Memory B cell (primary cell): Measurements from ENCODE around the gene EXOC2.

Experiments used
- ATAC-seq: fragments of 150-1000 bp; cut with Tn5 transposase; 2 replicates; pipeline ENCODE4 v1.10.0; 2021; ENCODE audit warnings: low read depth, mild to moderate bottlenecking, moderate library complexity
- DNase-seq, 2 donors: peaks; one replicate each; pipeline ENCODE4 v3.0.0; 2022; ENCODE audit warnings: low spot score in 2 of 2
- H3K27ac Mint-ChIP-seq: one replicate; pipeline ENCODE4 v1.8.0; 2022; ENCODE audit warnings: mild to moderate bottlenecking, moderate library complexity, mixed read lengths
- H3K27me3 Mint-ChIP-seq: one replicate; pipeline ENCODE4 v1.8.0; 2022; ENCODE audit warnings: mixed read lengths
- H3K36me3 Mint-ChIP-seq: one replicate; pipeline ENCODE4 v1.8.0; 2022; ENCODE audit warnings: mild to moderate bottlenecking, mixed read lengths
- H3K4me1 Mint-ChIP-seq: one replicate; pipeline ENCODE4 v1.8.0; 2022; ENCODE audit warnings: mixed read lengths
- H3K4me3 Mint-ChIP-seq: one replicate; pipeline ENCODE4 v1.8.0; 2022; ENCODE audit warnings: mild to moderate bottlenecking, moderate library complexity, mixed read lengths
- H3K9me3 Mint-ChIP-seq: one replicate; pipeline ENCODE4 v1.8.0; 2022; ENCODE audit warnings: mixed read lengths

Gene EXOC2

GRCh38 chr6:558089-558488, 134.8 kb downstream of the EXOC2 start:
- Mint-ChIP-seq H3K4me1 (peaks cover 3% of the 10 kb centered on the region), H3K36me3 (peaks cover 26% of the 10 kb centered on the region), H3K27me3 (no peaks in the 10 kb centered on the region), H3K27ac (no peak overlapping the region), H3K9me3 (no peaks in the 10 kb centered on the region), H3K4me3 (no peak overlapping the region)
- ATAC-seq, result no peak
- DNase-seq, result no peak

- Mint-ChIP-seq H3K27me3 (no peaks in the 10 kb centered on the region), H3K27ac (no peak overlapping the region), H3K4me3 (no peak overlapping the region), H3K4me1 (no peaks in the 10 kb centered on the region), H3K36me3 (peaks cover 20% of the 10 kb centered on the region), H3K9me3 (no peaks in the 10 kb centered on the region)
- DNase-seq, result no peak
- ATAC-seq, result no peak
Measured at GRCh38 chr6:551829-552350, 141.0 kb downstream of the EXOC2 start.

- H3K4me3 Mint-ChIP-seq, result no peak overlapping the region
- H3K27ac Mint-ChIP-seq, result peak overlapping the region; percentile 28
- H3K4me1 Mint-ChIP-seq, result no peaks in the 10 kb centered on the region
- H3K9me3 Mint-ChIP-seq, result no peaks in the 10 kb centered on the region
- no peaks in the 10 kb centered on the region for H3K27me3 Mint-ChIP-seq
- DNase-seq (no peak), ATAC-seq (peak; percentile 44)
- peaks cover 19% of the 10 kb centered on the region for H3K36me3 Mint-ChIP-seq
Measured at GRCh38 chr6:551405-551804, 141.5 kb downstream of the EXOC2 start.

- Mint-ChIP-seq H3K36me3 (peaks cover 10% of the 10 kb centered on the region), H3K4me3 (no peak overlapping the region)
Measured at GRCh38 chr6:549906-550305, 143.0 kb downstream of the EXOC2 start.

GRCh38 chr6:548517-548916, 144.4 kb downstream of the EXOC2 start:
- ATAC-seq (no peak), DNase-seq (no peak)
- Mint-ChIP-seq H3K36me3 (peaks cover 15% of the 10 kb centered on the region), H3K9me3 (no peaks in the 10 kb centered on the region), H3K4me3 (no peak overlapping the region), H3K27me3 (no peaks in the 10 kb centered on the region), H3K27ac (no peak overlapping the region), H3K4me1 (no peaks in the 10 kb centered on the region)

More at GRCh38 chr6:549906-550305, 143.0 kb downstream of the EXOC2 start:
- ATAC-seq (no peak), DNase-seq (no peak)
- Mint-ChIP-seq H3K27ac (no peak overlapping the region), H3K4me1 (no peaks in the 10 kb centered on the region), H3K27me3 (no peaks in the 10 kb centered on the region), H3K9me3 (no peaks in the 10 kb centered on the region)

GRCh38 chr6:548091-548490, 144.8 kb downstream of the EXOC2 start:
- H3K27me3 Mint-ChIP-seq, result no peaks in the 10 kb centered on the region
- no peak overlapping the region for H3K4me3 Mint-ChIP-seq
- DNase-seq, result no peak
- no peaks in the 10 kb centered on the region for H3K4me1 Mint-ChIP-seq
- no peak overlapping the region for H3K27ac Mint-ChIP-seq
- no peak for ATAC-seq
- H3K9me3 Mint-ChIP-seq, result peaks cover 2% of the 10 kb centered on the region
- H3K36me3 Mint-ChIP-seq, result peaks cover 18% of the 10 kb centered on the region

GRCh38 chr6:540490-540889, 152.4 kb downstream of the EXOC2 start:
- Mint-ChIP-seq H3K9me3 (peaks cover 10% of the 10 kb centered on the region), H3K27me3 (no peaks in the 10 kb centered on the region), H3K27ac (no peak overlapping the region), H3K4me1 (no peaks in the 10 kb centered on the region), H3K36me3 (peaks cover 54% of the 10 kb centered on the region), H3K4me3 (no peak overlapping the region)
- ATAC-seq (no peak), DNase-seq (no peak)

- ATAC-seq, result no peak
Measured at GRCh38 chr6:537114-537513, 155.8 kb downstream of the EXOC2 start.

GRCh38 chr6:530425-530824, 162.5 kb downstream of the EXOC2 start:
- Mint-ChIP-seq H3K27ac (no peak overlapping the region), H3K36me3 (peaks cover 25% of the 10 kb centered on the region), H3K9me3 (no peaks in the 10 kb centered on the region), H3K27me3 (no peaks in the 10 kb centered on the region), H3K4me3 (no peak overlapping the region), H3K4me1 (peaks cover 5% of the 10 kb centered on the region)
- DNase-seq (no peak), ATAC-seq (no peak)

More at GRCh38 chr6:537114-537513, 155.8 kb downstream of the EXOC2 start:
- H3K36me3 Mint-ChIP-seq, result peaks cover 42% of the 10 kb centered on the region
- H3K27ac Mint-ChIP-seq, result no peak overlapping the region
- no peak overlapping the region for H3K4me3 Mint-ChIP-seq
- peaks cover 6% of the 10 kb centered on the region for H3K9me3 Mint-ChIP-seq
- H3K4me1 Mint-ChIP-seq, result no peaks in the 10 kb centered on the region
- DNase-seq, result no peak
- no peaks in the 10 kb centered on the region for H3K27me3 Mint-ChIP-seq

GRCh38 chr6:528989-529388, 163.9 kb downstream of the EXOC2 start:
- no peak for DNase-seq
- Mint-ChIP-seq H3K9me3 (no peaks in the 10 kb centered on the region), H3K27ac (no peak overlapping the region), H3K4me3 (no peak overlapping the region), H3K36me3 (peaks cover 21% of the 10 kb centered on the region), H3K4me1 (peaks cover 9% of the 10 kb centered on the region), H3K27me3 (no peaks in the 10 kb centered on the region)
- ATAC-seq, result no peak

GRCh38 chr6:527989-528673, 164.8 kb downstream of the EXOC2 start:
- no peak for ATAC-seq
- Mint-ChIP-seq H3K4me3 (no peak overlapping the region), H3K27ac (no peak overlapping the region), H3K4me1 (peaks cover 9% of the 10 kb centered on the region), H3K27me3 (no peaks in the 10 kb centered on the region), H3K36me3 (peaks cover 17% of the 10 kb centered on the region), H3K9me3 (no peaks in the 10 kb centered on the region)
- DNase-seq, result no peak

GRCh38 chr6:524803-525202, 168.1 kb downstream of the EXOC2 start:
- Mint-ChIP-seq H3K27me3 (no peaks in the 10 kb centered on the region), H3K9me3 (no peaks in the 10 kb centered on the region), H3K36me3 (peaks cover 22% of the 10 kb centered on the region), H3K27ac (no peak overlapping the region), H3K4me1 (peaks cover 6% of the 10 kb centered on the region), H3K4me3 (no peak overlapping the region)
- DNase-seq, result no peak
- ATAC-seq, result peak; percentile 38

- peak overlapping the region; percentile 32 for H3K27ac Mint-ChIP-seq
- ATAC-seq (no peak), DNase-seq (no peak)
- peaks cover 7% of the 10 kb centered on the region for H3K4me1 Mint-ChIP-seq
- no peak overlapping the region for H3K4me3 Mint-ChIP-seq
- H3K36me3 Mint-ChIP-seq, result peaks cover 30% of the 10 kb centered on the region
- peaks cover 2% of the 10 kb centered on the region for H3K9me3 Mint-ChIP-seq
- no peaks in the 10 kb centered on the region for H3K27me3 Mint-ChIP-seq
Measured at GRCh38 chr6:520820-521219, 172.1 kb downstream of the EXOC2 start.

- H3K9me3 Mint-ChIP-seq, result peaks cover 2% of the 10 kb centered on the region
Measured at GRCh38 chr6:518218-518617, 174.7 kb downstream of the EXOC2 start.

GRCh38 chr6:516213-516612, 176.7 kb downstream of the EXOC2 start:
- peaks cover 4% of the 10 kb centered on the region for H3K4me1 Mint-ChIP-seq
- no peak for DNase-seq
- ATAC-seq, result no peak
- H3K27ac Mint-ChIP-seq, result peak overlapping the region; percentile 32
- H3K36me3 Mint-ChIP-seq, result peaks cover 23% of the 10 kb centered on the region
- no peaks in the 10 kb centered on the region for H3K27me3 Mint-ChIP-seq
- H3K9me3 Mint-ChIP-seq, result peaks cover 2% of the 10 kb centered on the region
- no peak overlapping the region for H3K4me3 Mint-ChIP-seq

More at GRCh38 chr6:518218-518617, 174.7 kb downstream of the EXOC2 start:
- H3K36me3 Mint-ChIP-seq, result peaks cover 30% of the 10 kb centered on the region
- no peaks in the 10 kb centered on the region for H3K27me3 Mint-ChIP-seq
- ATAC-seq (no peak), DNase-seq (no peak)
- no peak overlapping the region for H3K27ac Mint-ChIP-seq
- peaks cover 4% of the 10 kb centered on the region for H3K4me1 Mint-ChIP-seq
- no peak overlapping the region for H3K4me3 Mint-ChIP-seq
